Keratinocyte (primary cell): ENCODE data around the gene HOXC11. TPM values are rescaled to one million over a fixed set of nuclear protein-coding genes. Genes with fewer than 3 reads are reported as not detected.

Experiments used
- DNase-seq: peaks from one replicate; pipeline ENCODE4 v3.0.0-alpha.2; 2011; ENCODE audit warnings: low read depth, missing footprints, low spot score
- FAIRE-seq: peaks from 2 replicates; lab custom pipeline; 2011; peaks lifted over from hg19 to GRCh38; lab: Jason Lieb, UNC
- H2AFZ ChIP-seq: 2 replicates; pipeline ENCODE4 v1.6.0; 2012; ENCODE audit warnings: low read length, control low read depth, inconsistent platforms; ENCODE audit not compliant: control insufficient read depth
- H3K27ac ChIP-seq: 2 replicates; pipeline ENCODE4 v1.5.1; 2011; ENCODE audit warnings: low read length; ENCODE audit not compliant: control insufficient read depth, insufficient read depth
- H3K27me3 ChIP-seq: 3 replicates; pipeline ENCODE4 v1.6.0; 2011; ENCODE audit warnings: low read length; ENCODE audit not compliant: control insufficient read depth, insufficient read depth; ENCODE audit errors: extremely low read depth
- H3K36me3 ChIP-seq, 2 experiments: 2 replicates in 1 of 2; 3 replicates in 1 of 2; pipeline ENCODE4 v1.5.1; 2011; ENCODE audit warnings: low read length in 2 of 2, mild to moderate bottlenecking in 1 of 2; ENCODE audit not compliant: control insufficient read depth in 2 of 2, insufficient read depth in 2 of 2; ENCODE audit errors: extremely low read depth in 1 of 2
- H3K4me1 ChIP-seq: 3 replicates; pipeline ENCODE4 v1.5.1; 2011; ENCODE audit warnings: low read length; ENCODE audit not compliant: control insufficient read depth, insufficient read depth; ENCODE audit errors: extremely low read depth
- H3K4me2 ChIP-seq: 3 replicates; pipeline ENCODE4 v1.6.0; 2011; ENCODE audit warnings: low read depth, low read length; ENCODE audit not compliant: control insufficient read depth, insufficient read depth; ENCODE audit errors: extremely low read depth
- H3K4me3 ChIP-seq, 3 experiments: fragments of 200-600 bp in 1 of 3; sonication (generic) in 1 of 3; 2 replicates in 2 of 3; 3 replicates in 1 of 3; pipeline ENCODE4 v1.5.1; 2011 to 2016; ENCODE audit warnings: low read length in 3 of 3, mild to moderate bottlenecking in 3 of 3, control low read depth in 2 of 3, inconsistent platforms in 1 of 3, low read depth in 1 of 3, mixed read lengths in 1 of 3, mixed run types in 1 of 3, moderate library complexity in 1 of 3; ENCODE audit not compliant: control insufficient read depth in 2 of 3, insufficient read depth in 2 of 3; ENCODE audit errors: extremely low read depth in 1 of 3
- H3K79me2 ChIP-seq: 2 replicates; pipeline ENCODE4 v1.6.0; 2012; ENCODE audit warnings: low read length; ENCODE audit not compliant: control insufficient read depth, insufficient read depth
- H3K9ac ChIP-seq: 3 replicates; pipeline ENCODE4 v1.6.0; 2011; ENCODE audit warnings: low read length; ENCODE audit not compliant: control insufficient read depth, insufficient read depth; ENCODE audit errors: extremely low read depth
- H3K9me1 ChIP-seq: 3 replicates; pipeline ENCODE4 v1.6.0; 2011; ENCODE audit warnings: low read length; ENCODE audit not compliant: control insufficient read depth, insufficient read depth; ENCODE audit errors: extremely low read depth
- H3K9me3 ChIP-seq: 2 replicates; pipeline ENCODE4 v1.5.1; 2012; ENCODE audit warnings: low read depth, low read length; ENCODE audit not compliant: control insufficient read depth
- H4K20me1 ChIP-seq: 3 replicates; pipeline ENCODE4 v1.6.0; 2011; ENCODE audit warnings: low read length; ENCODE audit not compliant: control insufficient read depth, insufficient read depth; ENCODE audit errors: extremely low read depth
- CTCF ChIP-seq, 3 experiments: IDR thresholded peaks in 1 of 3; conservative IDR thresholded peaks in 1 of 3; optimal IDR thresholded peaks in 1 of 3; 2 replicates in 2 of 3; 3 replicates in 1 of 3; pipeline versions ENCODE3 to v1.5.1; 2011; ENCODE audit warnings: low read length in 3 of 3, mild to moderate bottlenecking in 3 of 3, moderate library complexity in 2 of 3, control low read depth in 1 of 3, inconsistent platforms in 1 of 3; ENCODE audit not compliant: insufficient read depth in 2 of 3; ENCODE audit errors: extremely low read depth in 1 of 3
- EZH2 ChIP-seq: IDR thresholded peaks from one replicate; pipeline ENCODE4 v1.6.1; 2012; ENCODE audit warnings: inconsistent platforms, mild to moderate bottlenecking, low read length, moderate library complexity
- dilution Hi-C: fragments of 300-500 bp; cut with MboI; formaldehyde crosslinking; loops from one replicate; pipeline ENCODE4 v1.7.0; 2020; ENCODE audit warnings: low sequenced_read_pairs; ENCODE audit not compliant: extremely low pct_ligation_motif_present
- polyA plus RNA-seq, 5 experiments: library from polyadenylated mRNA; depleted of rRNA in 3 of 5; stranded (reverse) in 3 of 5; stranded (forward) in 1 of 5; unstranded in 1 of 5; fragments of >200 nt; gene quantifications; 1 replicate in 1 of 5; 2 replicates in 3 of 5; 3 replicates in 1 of 5; pipeline versions ENCODE4 v1.2.1 to v1.2.3, GENCODE V29; 2011 to 2012; ENCODE audit warnings: missing spikeins in 2 of 5, low read depth in 1 of 5, low replicate concordance in 1 of 5

The HOXC11 gene
- polyA plus RNA-seq, 1 donor (not counting 4 experiments of a cell fraction or from before 2014, with no cell fraction given) = 1.6 TPM

DNA sequence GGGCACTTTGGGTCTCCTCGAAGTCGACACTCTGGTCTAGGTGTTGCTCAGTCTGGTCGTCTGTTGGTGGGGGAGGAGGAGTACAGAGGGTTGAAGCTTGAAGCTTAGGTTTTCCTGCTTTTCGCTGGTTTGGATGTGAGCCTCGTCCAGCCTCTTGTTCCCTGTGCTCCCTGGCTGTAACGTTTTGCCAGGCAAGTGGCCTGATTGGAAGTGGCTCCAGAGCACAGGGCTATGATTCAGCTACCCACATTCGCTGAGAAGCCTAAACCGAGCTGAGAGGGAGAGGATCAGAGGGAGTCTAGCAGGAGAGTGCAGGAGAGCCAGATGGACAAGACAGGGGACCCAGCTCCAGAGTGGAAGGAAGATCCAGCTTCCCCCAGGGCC is 18.1 kb downstream of the HOXC11 start:
- Histone ChIP-seq H3K79me2 (peaks cover 97% of the 10 kb centered on the region), H3K9me3 (no peaks in the 10 kb centered on the region), H3K9ac (no peak overlapping the region), H4K20me1 (no peaks in the 10 kb centered on the region), H3K4me2 (peak overlapping the region; percentile 12), H2AFZ (no peak overlapping the region), H3K27me3 (no peaks in the 10 kb centered on the region), H3K27ac (no peak overlapping the region), H3K4me1 (peaks cover 35% of the 10 kb centered on the region), H3K9me1 (no peaks in the 10 kb centered on the region), H3K36me3 (peaks cover 0 to 2% of the 10 kb centered on the region in 2 experiments), H3K4me3 (no peak overlapping the region)
- dilution Hi-C loops = no loop called here
- DNase-seq (no peak), FAIRE-seq (no peak)
- TF ChIP-seq CTCF (optimal IDR thresholded peaks at IDR 0.05 in 1 of 3, IDR thresholded peaks at IDR 0.05 in 1 of 3, conservative IDR thresholded peaks at IDR 0.05 in 1 of 3; ENCODE audit: extremely low read depth in 1 of 3, insufficient read depth in 2 of 3, low read length in 3 of 3) (no peak), EZH2 (no peak)

DNA sequence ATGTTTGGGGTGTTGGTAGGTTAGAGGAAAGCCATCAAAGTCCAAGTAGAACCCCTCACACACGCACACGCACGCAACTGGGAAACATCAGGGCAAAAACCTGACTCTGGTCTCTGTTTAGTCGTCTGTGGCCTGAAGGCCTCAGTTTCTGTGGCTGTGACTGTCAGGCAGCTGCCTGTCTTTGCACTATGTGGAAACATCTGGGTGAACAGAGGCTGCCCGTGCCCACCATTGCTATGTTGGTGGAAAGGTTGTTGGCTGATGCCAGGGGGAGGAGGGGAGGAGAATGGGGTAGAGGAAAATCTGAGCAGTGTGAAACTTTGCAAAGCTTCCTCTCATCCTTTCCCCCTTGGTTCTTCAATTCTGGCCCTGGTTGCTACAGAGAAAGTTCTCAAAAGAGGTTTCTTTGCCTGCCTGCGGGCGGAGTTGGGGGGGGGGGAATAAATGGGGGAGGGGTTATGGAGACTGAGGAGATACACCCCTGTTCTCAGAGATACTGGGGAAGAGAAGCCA is 19.5 kb downstream of the HOXC11 start:
- Histone ChIP-seq H3K9me1 (no peaks in the 10 kb centered on the region), H3K4me1 (peaks cover 35% of the 10 kb centered on the region), H3K36me3 (peaks cover 0 to 2% of the 10 kb centered on the region in 2 experiments), H3K9ac (no peak overlapping the region), H3K79me2 (peaks cover 97% of the 10 kb centered on the region), H3K27ac (no peak overlapping the region), H3K9me3 (no peaks in the 10 kb centered on the region), H4K20me1 (no peaks in the 10 kb centered on the region), H3K27me3 (no peaks in the 10 kb centered on the region), H2AFZ (no peak overlapping the region), H3K4me2 (no peak overlapping the region), H3K4me3 (no peak overlapping the region)
- TF ChIP-seq CTCF (optimal IDR thresholded peaks at IDR 0.05 in 1 of 3, IDR thresholded peaks at IDR 0.05 in 1 of 3, conservative IDR thresholded peaks at IDR 0.05 in 1 of 3; ENCODE audit: extremely low read depth in 1 of 3, insufficient read depth in 2 of 3, low read length in 3 of 3) = no peak
- no peak for TF ChIP-seq EZH2
- FAIRE-seq (no peak), DNase-seq (no peak)
- dilution Hi-C loops = no loop called here
